ENCODE data around the gene ESAM. TPM values are rescaled to one million over a fixed set of nuclear protein-coding genes. Genes with fewer than 3 reads are reported as not detected.

ESAM gene
- total and polyA plus RNA-seq, 2 of the 8 experiments (the other 6 are each of a cell fraction or from before 2014, with no cell fraction given), result 0.09 TPM; not detected in 1

DNA sequence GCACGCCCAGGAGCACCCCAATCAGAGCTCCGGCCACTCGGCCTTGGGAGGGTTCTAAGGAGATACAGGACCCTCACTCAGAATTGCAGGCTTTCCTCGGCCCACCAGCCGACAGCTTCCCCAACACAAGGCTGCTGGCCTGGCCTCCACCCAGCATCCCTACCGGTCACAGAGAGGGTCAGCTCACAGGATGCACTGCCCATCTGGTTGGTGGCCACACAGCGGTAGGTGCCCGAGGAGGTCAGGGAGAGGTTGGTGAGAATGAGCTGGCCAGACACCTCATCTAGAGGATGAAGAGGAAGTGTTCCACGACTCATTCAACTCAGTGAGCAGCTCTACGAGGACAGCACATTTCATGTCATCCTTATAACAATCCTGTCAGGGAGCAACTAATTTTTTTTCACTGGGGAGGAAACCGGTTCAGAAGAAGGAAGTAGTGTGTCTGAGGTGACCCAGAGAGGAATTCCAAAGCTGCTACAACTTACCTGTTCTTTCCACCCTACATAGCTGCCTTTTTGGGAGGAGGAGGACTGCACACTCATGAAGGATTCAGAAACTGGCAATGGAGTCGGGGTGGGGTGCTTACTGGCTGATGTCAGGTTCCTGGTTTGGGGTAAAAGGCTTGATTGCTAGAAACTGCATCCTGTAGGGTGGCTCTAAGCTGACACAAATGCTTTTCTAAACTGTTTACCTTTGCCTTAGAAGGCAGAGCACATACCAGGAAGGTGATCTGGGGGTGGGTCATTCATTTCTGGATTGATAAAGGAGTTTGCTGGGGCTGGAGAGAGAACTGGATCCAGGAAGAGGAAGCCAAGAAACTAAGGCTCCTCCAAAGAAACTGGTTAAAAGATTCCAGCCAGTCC, 13.4 kb downstream of the ESAM start (continued):
- TF ChIP-seq SUZ12 (IDR thresholded peaks at IDR 0.05; ENCODE audit: low read length) (peak; percentile 78), PHF8 (conservative IDR thresholded peaks at IDR 0.05; ENCODE audit: low read depth, low read length) (no peak)
